Liver (tissue), 9 donors: ENCODE results near the gene CCDC186. TPM values are rescaled to one million over a fixed set of nuclear protein-coding genes. Genes with fewer than 3 reads are reported as not detected.

ENCODE experiments used
- DNase-seq: peaks from one replicate; pipeline ENCODE4 v3.0.0-alpha.2; 2017; ENCODE audit warnings: low spot score
- H3K27ac ChIP-seq, 2 donors: one replicate each; pipeline ENCODE4 v1.7.0; 2013; ENCODE audit warnings: inconsistent platforms in 2 of 2, low read length in 2 of 2, control low read depth in 1 of 2, low read depth in 1 of 2, mild to moderate bottlenecking in 1 of 2
- H3K27me3 ChIP-seq, 4 donors: one replicate each; pipeline versions ENCODE4 v1.6.1 to v1.7.0; 2013; ENCODE audit warnings: low read length in 3 of 4, inconsistent platforms in 1 of 4, mild to moderate bottlenecking in 1 of 4, moderate library complexity in 1 of 4; ENCODE audit not compliant: control insufficient read depth in 4 of 4, insufficient read depth in 4 of 4
- H3K36me3 ChIP-seq, 4 donors: one replicate each; pipeline versions ENCODE4 v1.6.1 to v1.7.0; 2013; ENCODE audit warnings: low read length in 3 of 4, mild to moderate bottlenecking in 3 of 4, low read depth in 1 of 4, moderate library complexity in 1 of 4; ENCODE audit not compliant: control insufficient read depth in 4 of 4, insufficient read depth in 3 of 4
- H3K4me1 ChIP-seq, 4 donors: one replicate each; pipeline versions ENCODE4 v1.6.1 to v1.7.0; 2013; ENCODE audit warnings: low read length in 3 of 4, mild to moderate bottlenecking in 3 of 4, moderate library complexity in 1 of 4; ENCODE audit not compliant: control insufficient read depth in 4 of 4, insufficient read depth in 4 of 4
- H3K4me3 ChIP-seq, 3 donors: one replicate each; pipeline versions ENCODE4 v1.6.1 to v1.7.0; 2013; ENCODE audit warnings: low read length in 3 of 3, control low read depth in 1 of 3, low read depth in 1 of 3, mild to moderate bottlenecking in 1 of 3
- H3K9ac ChIP-seq, 2 donors: one replicate each; pipeline ENCODE4 v1.7.0; 2013; ENCODE audit warnings: low read length in 2 of 2, mild to moderate bottlenecking in 2 of 2, moderate library complexity in 2 of 2, control low read depth in 1 of 2, low read depth in 1 of 2
- H3K9me3 ChIP-seq, 4 donors: one replicate each; pipeline versions ENCODE4 v1.6.1 to v1.7.0; 2013; ENCODE audit warnings: low read length in 3 of 4; ENCODE audit not compliant: control insufficient read depth in 4 of 4
- CTCF ChIP-seq: fragments of 150-350 bp; IDR thresholded peaks from 2 replicates; pipeline ENCODE4 v1.5.1; 2017; ENCODE audit warnings: improper control_type of control experiment, low read depth, low read length; ENCODE audit not compliant: missing input control
- FOXA1 ChIP-seq: IDR thresholded peaks from 2 replicates; pipeline ENCODE4 v1.6.1; 2016; ENCODE audit warnings: antibody characterized with exemption
- FOXA2 ChIP-seq: IDR thresholded peaks from 2 replicates; pipeline ENCODE4 v1.6.1; 2016; ENCODE audit warnings: antibody characterized with exemption
- HNF4A ChIP-seq, 2 donors: conservative IDR thresholded peaks; 2 replicates each; pipeline ENCODE4 v1.6.1; 2016; ENCODE audit warnings: antibody characterized with exemption in 2 of 2, mild to moderate bottlenecking in 2 of 2
- HNF4G ChIP-seq: IDR thresholded peaks from 2 replicates; pipeline ENCODE4 v1.6.1; 2016; ENCODE audit warnings: antibody characterized with exemption
- NR2F2 ChIP-seq: IDR thresholded peaks from 2 replicates; pipeline ENCODE4 v1.6.1; 2016; ENCODE audit warnings: antibody characterized with exemption
- RAD21 ChIP-seq, 2 donors: IDR thresholded peaks; 2 replicates each; pipeline ENCODE4 v1.6.1; 2016; ENCODE audit warnings: antibody characterized with exemption in 2 of 2, mild to moderate bottlenecking in 2 of 2
- TAF1 ChIP-seq: conservative IDR thresholded peaks from 2 replicates; pipeline ENCODE4 v1.6.1; 2016; ENCODE audit warnings: antibody characterized with exemption, mild to moderate bottlenecking
- WGBS: extraction: QIAGEN DNeasy Blood & Tissue Kit; methylation state at CpG from one replicate; pipeline ENCODE4 v1.1.7; 2013; 5-methylcytosine and 5-hydroxymethylcytosine counted together
- polyA plus RNA-seq, 2 donors: library from polyadenylated mRNA; stranded (reverse) in 1 of 2; unstranded in 1 of 2; fragments of 200-250 nt in 1 of 2; fragments of >200 nt in 1 of 2; fragmentation: Nextera tagmentation in 1 of 2; extraction: Ambion mirVana in 1 of 2; gene quantifications; one replicate each; pipeline versions ENCODE4 v1.2.1 to v1.2.3, GENCODE V29; 2013 to 2015
- total RNA-seq, 2 donors: library from RNA; depleted of rRNA; stranded (reverse); fragments of >200 nt; gene quantifications; one replicate each; pipeline ENCODE4 v1.2.3, GENCODE V29; 2014
- TF ChIP-seq, protein P1 (sequence below): IDR thresholded peaks from 2 replicates; pipeline ENCODE4 v1.6.1; 2016; ENCODE audit warnings: antibody characterized with exemption, mild to moderate bottlenecking
- TF ChIP-seq, protein P2 (sequence below): IDR thresholded peaks from 2 replicates; pipeline ENCODE4 v1.6.1; 2016; ENCODE audit warnings: antibody characterized with exemption
- TF ChIP-seq, protein P3 (sequence below): IDR thresholded peaks from 2 replicates; pipeline ENCODE4 v1.6.1; 2016; ENCODE audit warnings: antibody characterized with exemption
- donor health status: healthy.
- donor health status: healthy.
- donor health status: healthy.
- donor health status: healthy.
- donor health status: healthy.

The CCDC186 gene
- total and polyA plus RNA-seq, 4 donors: 1.9 to 11.6 (median 6.1) TPM

DNA sequence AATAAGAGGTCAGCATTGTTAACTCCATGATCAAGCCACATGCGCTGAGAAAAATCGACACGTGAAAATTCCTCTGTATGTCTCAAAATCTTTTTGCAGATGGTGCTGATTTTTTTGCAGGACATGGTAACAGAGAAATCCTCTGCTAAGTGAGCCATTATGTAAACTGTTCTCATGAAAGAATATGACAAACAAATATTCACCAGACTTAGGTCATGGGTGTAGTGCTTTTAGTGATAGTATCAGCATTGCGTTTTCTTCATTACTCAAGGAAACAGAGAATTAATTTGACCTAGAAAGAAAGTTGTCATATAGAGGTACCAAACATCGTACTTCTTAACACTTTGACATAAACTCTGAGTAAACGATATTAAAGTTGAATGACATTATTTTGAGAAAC is 95.7 kb downstream of the CCDC186 start (continued):
- TF ChIP-seq, protein P1, sequence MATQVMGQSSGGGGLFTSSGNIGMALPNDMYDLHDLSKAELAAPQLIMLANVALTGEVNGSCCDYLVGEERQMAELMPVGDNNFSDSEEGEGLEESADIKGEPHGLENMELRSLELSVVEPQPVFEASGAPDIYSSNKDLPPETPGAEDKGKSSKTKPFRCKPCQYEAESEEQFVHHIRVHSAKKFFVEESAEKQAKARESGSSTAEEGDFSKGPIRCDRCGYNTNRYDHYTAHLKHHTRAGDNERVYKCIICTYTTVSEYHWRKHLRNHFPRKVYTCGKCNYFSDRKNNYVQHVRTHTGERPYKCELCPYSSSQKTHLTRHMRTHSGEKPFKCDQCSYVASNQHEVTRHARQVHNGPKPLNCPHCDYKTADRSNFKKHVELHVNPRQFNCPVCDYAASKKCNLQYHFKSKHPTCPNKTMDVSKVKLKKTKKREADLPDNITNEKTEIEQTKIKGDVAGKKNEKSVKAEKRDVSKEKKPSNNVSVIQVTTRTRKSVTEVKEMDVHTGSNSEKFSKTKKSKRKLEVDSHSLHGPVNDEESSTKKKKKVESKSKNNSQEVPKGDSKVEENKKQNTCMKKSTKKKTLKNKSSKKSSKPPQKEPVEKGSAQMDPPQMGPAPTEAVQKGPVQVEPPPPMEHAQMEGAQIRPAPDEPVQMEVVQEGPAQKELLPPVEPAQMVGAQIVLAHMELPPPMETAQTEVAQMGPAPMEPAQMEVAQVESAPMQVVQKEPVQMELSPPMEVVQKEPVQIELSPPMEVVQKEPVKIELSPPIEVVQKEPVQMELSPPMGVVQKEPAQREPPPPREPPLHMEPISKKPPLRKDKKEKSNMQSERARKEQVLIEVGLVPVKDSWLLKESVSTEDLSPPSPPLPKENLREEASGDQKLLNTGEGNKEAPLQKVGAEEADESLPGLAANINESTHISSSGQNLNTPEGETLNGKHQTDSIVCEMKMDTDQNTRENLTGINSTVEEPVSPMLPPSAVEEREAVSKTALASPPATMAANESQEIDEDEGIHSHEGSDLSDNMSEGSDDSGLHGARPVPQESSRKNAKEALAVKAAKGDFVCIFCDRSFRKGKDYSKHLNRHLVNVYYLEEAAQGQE: no peak
- TF ChIP-seq FOXA2 (no peak), FOXA1 (no peak), HNF4A (conservative IDR thresholded peaks at IDR 0.05) (no peak), HNF4G (no peak), NR2F2 (no peak)

DNA sequence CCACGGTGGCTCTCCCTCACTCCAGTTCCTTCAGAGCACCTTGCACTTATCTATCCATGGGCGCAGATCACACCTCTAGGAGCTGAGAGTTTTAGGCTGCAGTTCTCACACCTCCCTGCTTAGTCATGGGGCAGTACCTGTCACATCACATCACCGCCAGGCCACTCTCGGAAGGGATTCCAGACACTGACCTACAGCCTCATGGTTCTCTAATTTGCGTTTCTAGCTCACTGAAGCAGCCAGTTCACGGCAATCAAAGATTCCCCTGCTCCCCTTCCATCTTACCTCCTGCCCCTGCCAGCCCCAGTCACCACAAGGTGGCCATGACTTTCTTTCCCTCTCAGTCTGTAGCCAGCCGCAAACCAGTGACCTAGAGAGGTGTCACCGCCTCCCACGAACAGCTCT is 96.2 kb downstream of the CCDC186 start:
- DNase-seq: no peak
- Histone ChIP-seq H3K9me3 (no peaks in the 10 kb centered on the region), H3K4me1 (no peaks in the 10 kb centered on the region), H3K9ac (no peak overlapping the region), H3K27me3 (no peaks in the 10 kb centered on the region), H3K27ac (no peak overlapping the region), H3K36me3 (no peaks in the 10 kb centered on the region), H3K4me3 (no peak overlapping the region)
- TF ChIP-seq RAD21 (IDR thresholded peaks at IDR 0.05) (no peak), CTCF (no peak), HNF4G (no peak), FOXA1 (no peak), TAF1 (no peak)
- TF ChIP-seq, protein P1: no peak
- TF ChIP-seq, protein P2, sequence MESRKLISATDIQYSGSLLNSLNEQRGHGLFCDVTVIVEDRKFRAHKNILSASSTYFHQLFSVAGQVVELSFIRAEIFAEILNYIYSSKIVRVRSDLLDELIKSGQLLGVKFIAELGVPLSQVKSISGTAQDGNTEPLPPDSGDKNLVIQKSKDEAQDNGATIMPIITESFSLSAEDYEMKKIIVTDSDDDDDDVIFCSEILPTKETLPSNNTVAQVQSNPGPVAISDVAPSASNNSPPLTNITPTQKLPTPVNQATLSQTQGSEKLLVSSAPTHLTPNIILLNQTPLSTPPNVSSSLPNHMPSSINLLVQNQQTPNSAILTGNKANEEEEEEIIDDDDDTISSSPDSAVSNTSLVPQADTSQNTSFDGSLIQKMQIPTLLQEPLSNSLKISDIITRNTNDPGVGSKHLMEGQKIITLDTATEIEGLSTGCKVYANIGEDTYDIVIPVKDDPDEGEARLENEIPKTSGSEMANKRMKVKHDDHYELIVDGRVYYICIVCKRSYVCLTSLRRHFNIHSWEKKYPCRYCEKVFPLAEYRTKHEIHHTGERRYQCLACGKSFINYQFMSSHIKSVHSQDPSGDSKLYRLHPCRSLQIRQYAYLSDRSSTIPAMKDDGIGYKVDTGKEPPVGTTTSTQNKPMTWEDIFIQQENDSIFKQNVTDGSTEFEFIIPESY: no peak
- TF ChIP-seq, protein P3, sequence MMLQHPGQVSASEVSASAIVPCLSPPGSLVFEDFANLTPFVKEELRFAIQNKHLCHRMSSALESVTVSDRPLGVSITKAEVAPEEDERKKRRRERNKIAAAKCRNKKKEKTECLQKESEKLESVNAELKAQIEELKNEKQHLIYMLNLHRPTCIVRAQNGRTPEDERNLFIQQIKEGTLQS: no peak
- 86% methylated on average over 9 of the region's 9 CpGs for WGBS
